PC-3 (cell line): ENCODE data around the gene PLXNB3. TPM values are rescaled to one million over a fixed set of nuclear protein-coding genes. Genes with fewer than 3 reads are reported as not detected.

ENCODE experiments used
- ATAC-seq: fragments of 200-7000 bp; cut with Tn5 transposase; 2 replicates; pipeline ENCODE4 v1.9.1; 2020; ENCODE audit warnings: mild to moderate bottlenecking, moderate library complexity
- BruUV-seq: library from RNA; stranded (reverse); fragments of 400-500 nt; replicated peaks from 2 replicates; lab custom pipeline; 2021; lab: Mats Ljungman, UMichigan
- CTCF ChIA-PET: fragments of 300-600 bp; sonication (Branson Sonifier 250); formaldehyde crosslinking; loops from one replicate; lab custom pipeline; 2022; ENCODE audit warnings: antibody characterized with exemption; lab: Charles Lee
- POLR2A ChIA-PET: fragments of 300-600 bp; sonication (Branson Sonifier 250); formaldehyde crosslinking; loops from one replicate; lab custom pipeline; 2022; ENCODE audit warnings: antibody characterized with exemption; ENCODE audit not compliant: unreplicated experiment; lab: Charles Lee
- DNase-seq: peaks from one replicate; pipeline ENCODE4 v3.0.0-alpha.2; 2015
- H2AFZ ChIP-seq: fragments of 300-600 bp; sonication (generic); 2 replicates; pipeline ENCODE4 v1.6.0; 2016; ENCODE audit warnings: antibody characterized with exemption, low read length
- H3F3A ChIP-seq: fragments of 300-600 bp; sonication (generic); one replicate; pipeline ENCODE4 v1.6.0; 2017; ENCODE audit warnings: antibody characterized with exemption, low read length, control low read depth, mild to moderate bottlenecking; ENCODE audit not compliant: unreplicated experiment
- H3K27ac ChIP-seq: fragments of 300-600 bp; sonication (generic); 2 replicates; pipeline ENCODE4 v1.5.1; 2016; ENCODE audit warnings: mild to moderate bottlenecking, low read length
- H3K27me3 ChIP-seq: fragments of 300-600 bp; sonication (generic); 2 replicates; pipeline ENCODE4 v1.6.1; 2016; ENCODE audit warnings: low read length, mixed read lengths
- H3K36me3 ChIP-seq: fragments of 300-600 bp; sonication (generic); 2 replicates; pipeline ENCODE4 v1.6.1; 2016; ENCODE audit warnings: low read depth, mixed run types, low read length, mixed read lengths
- H3K4me1 ChIP-seq: fragments of 300-600 bp; sonication (generic); 2 replicates; pipeline ENCODE4 v1.5.1; 2016; ENCODE audit warnings: low read length; ENCODE audit not compliant: insufficient read depth
- H3K4me2 ChIP-seq: fragments of 300-600 bp; sonication (generic); 2 replicates; pipeline ENCODE4 v1.6.0; 2016; ENCODE audit warnings: low read length
- H3K4me3 ChIP-seq: fragments of 300-600 bp; sonication (generic); 2 replicates; pipeline ENCODE4 v1.5.1; 2016; ENCODE audit warnings: mild to moderate bottlenecking, low read length, mixed read lengths
- H3K79me2 ChIP-seq: fragments of 300-600 bp; sonication (generic); 2 replicates; pipeline ENCODE4 v1.6.1; 2017; ENCODE audit warnings: low read length, mixed read lengths
- H3K9ac ChIP-seq: fragments of 300-600 bp; sonication (generic); 2 replicates; pipeline ENCODE4 v1.6.0; 2016; ENCODE audit warnings: mild to moderate bottlenecking, low read length
- H3K9me2 ChIP-seq: fragments of 300-600 bp; sonication (generic); replicated peaks from 2 replicates; pipeline ENCODE4 v1.6.1; 2016; ENCODE audit warnings: mixed run types, low read length, mixed read lengths
- H3K9me3 ChIP-seq: fragments of 300-600 bp; sonication (generic); 2 replicates; pipeline ENCODE4 v1.6.1; 2016; ENCODE audit warnings: low read length, mixed read lengths
- H4K20me1 ChIP-seq: fragments of 300-600 bp; sonication (generic); 2 replicates; pipeline ENCODE4 v1.6.1; 2016; ENCODE audit warnings: low read length, mixed read lengths
- EZH2 ChIP-seq: fragments of 300-600 bp; sonication (generic); IDR thresholded peaks from one replicate; pipeline ENCODE4 v1.6.1; 2017; ENCODE audit warnings: antibody characterized with exemption, mild to moderate bottlenecking, low read length; ENCODE audit not compliant: unreplicated experiment
- EZH2phosphoT487 ChIP-seq: fragments of 300-600 bp; sonication (generic); IDR thresholded peaks from 2 replicates; pipeline ENCODE4 v1.6.1; 2018; ENCODE audit warnings: mild to moderate bottlenecking, antibody characterized with exemption, low read length, borderline replicate concordance
- intact Hi-C: fragments of 100-400 bp; cut with micrococcal nuclease; formaldehyde crosslinking; loops from 2 replicates; pipeline ENCODE4 v1.9.0; 2023
- total RNA-seq: library from RNA; depleted of rRNA; stranded (reverse); fragments of >200 nt; gene quantifications from 2 replicates; pipeline ENCODE4 v1.2.3, GENCODE V29; 2014
- TF ChIP-seq, protein P1 (sequence below): fragments of 300-600 bp; sonication (generic); conservative IDR thresholded peaks from 2 replicates; pipeline ENCODE4 v1.5.1; 2017; ENCODE audit warnings: antibody characterized with exemption, low read depth, mild to moderate bottlenecking, low read length

The PLXNB3 gene
- total RNA-seq, 1 experiment from 2014 or later: 27.3 TPM

DNA sequence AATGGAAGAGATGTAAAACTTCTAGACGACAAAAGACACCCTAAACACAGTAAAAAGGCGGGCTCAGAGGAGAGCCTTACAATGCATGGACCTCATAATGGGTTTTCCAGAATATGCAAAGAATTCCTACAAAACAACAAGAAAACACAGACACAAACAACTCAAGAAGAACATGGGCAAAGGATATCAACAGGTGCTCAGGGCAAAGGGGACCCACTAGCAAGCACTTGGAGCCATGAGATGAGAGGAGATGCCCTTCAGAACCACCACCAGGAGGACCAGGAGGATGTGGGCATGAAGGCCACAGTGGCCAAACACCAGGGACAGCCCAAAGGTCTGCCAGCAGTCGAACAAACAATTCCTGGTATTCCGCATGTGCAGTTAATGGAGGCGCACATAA lies 49.1 kb downstream of the PLXNB3 start:
- intact Hi-C loops: no loop called here
- POLR2A ChIA-PET: no interaction called here
- H3K27me3 ChIP-seq: no peaks in the 10 kb centered on the region

DNA sequence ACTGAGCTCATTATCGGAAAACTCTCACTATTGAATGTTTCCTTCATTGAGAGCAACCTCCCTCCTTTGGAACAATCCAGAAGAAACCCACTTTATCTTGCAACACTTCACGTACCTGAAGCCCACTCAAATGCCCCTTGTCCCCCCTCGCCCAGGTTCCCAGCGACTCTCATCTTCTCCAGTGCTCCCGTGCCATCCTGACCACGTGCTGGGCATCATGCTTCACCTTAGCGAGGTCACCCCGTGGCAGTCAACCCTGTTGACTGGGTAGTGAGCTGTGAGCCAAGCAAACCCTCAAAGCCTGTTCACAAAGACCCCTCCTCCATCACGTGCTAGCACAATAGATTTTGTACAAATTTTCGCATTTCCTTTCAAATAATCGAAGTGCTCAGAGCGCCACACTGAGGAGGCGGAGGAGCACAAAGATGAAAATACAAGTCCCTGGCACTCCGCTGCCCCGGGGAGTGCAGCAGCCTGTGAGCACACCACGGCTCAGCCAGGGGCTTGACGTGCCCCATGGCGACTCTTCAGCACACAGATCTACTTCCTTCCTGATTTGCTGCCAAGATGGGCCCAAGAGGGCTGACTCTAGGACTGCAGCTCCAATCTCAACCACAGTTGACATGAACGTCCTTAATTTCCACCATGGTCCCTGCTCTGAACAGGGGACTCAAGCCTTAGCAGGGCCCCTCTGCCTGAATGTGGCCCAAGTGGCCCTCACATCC lies 50.7 kb downstream of the PLXNB3 start:
- Histone ChIP-seq H3K79me2 (no peaks in the 10 kb centered on the region), H3F3A (no peaks in the 10 kb centered on the region), H3K36me3 (no peaks in the 10 kb centered on the region), H3K9me3 (no peaks in the 10 kb centered on the region), H3K4me3 (no peak overlapping the region), H3K9ac (no peak overlapping the region), H3K27ac (no peak overlapping the region), H3K4me2 (no peak overlapping the region), H2AFZ (no peak overlapping the region), H3K9me2 (no peaks in the 10 kb centered on the region), H3K27me3 (no peaks in the 10 kb centered on the region), H4K20me1 (no peaks in the 10 kb centered on the region), H3K4me1 (no peaks in the 10 kb centered on the region; the same call in 1 of the 2 replicates)
- ATAC-seq (no peak), DNase-seq (no peak)
- intact Hi-C loops: no loop called here
- no peak for TF ChIP-seq EZH2phosphoT487
- TF ChIP-seq EZH2: no peak
- TF ChIP-seq, protein P1, sequence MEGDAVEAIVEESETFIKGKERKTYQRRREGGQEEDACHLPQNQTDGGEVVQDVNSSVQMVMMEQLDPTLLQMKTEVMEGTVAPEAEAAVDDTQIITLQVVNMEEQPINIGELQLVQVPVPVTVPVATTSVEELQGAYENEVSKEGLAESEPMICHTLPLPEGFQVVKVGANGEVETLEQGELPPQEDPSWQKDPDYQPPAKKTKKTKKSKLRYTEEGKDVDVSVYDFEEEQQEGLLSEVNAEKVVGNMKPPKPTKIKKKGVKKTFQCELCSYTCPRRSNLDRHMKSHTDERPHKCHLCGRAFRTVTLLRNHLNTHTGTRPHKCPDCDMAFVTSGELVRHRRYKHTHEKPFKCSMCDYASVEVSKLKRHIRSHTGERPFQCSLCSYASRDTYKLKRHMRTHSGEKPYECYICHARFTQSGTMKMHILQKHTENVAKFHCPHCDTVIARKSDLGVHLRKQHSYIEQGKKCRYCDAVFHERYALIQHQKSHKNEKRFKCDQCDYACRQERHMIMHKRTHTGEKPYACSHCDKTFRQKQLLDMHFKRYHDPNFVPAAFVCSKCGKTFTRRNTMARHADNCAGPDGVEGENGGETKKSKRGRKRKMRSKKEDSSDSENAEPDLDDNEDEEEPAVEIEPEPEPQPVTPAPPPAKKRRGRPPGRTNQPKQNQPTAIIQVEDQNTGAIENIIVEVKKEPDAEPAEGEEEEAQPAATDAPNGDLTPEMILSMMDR: no peak
- ChIA-PET POLR2A (no interaction called here), CTCF (no interaction called here)
- no TSS peak for BruUV-seq

More for the DNA sequence above, 49.1 kb downstream of the PLXNB3 start:
- DNase-seq: no peak
- no peaks in the 10 kb centered on the region for H3F3A ChIP-seq
- no peak overlapping the region for H3K4me2 ChIP-seq
- BruUV-seq: no TSS peak
- no peak for TF ChIP-seq EZH2phosphoT487
- TF ChIP-seq, protein P1: no peak
- no peak for TF ChIP-seq EZH2
- no peaks in the 10 kb centered on the region for H3K36me3 ChIP-seq
- no peaks in the 10 kb centered on the region for H3K79me2 ChIP-seq
- no peak overlapping the region for H2AFZ ChIP-seq
- CTCF ChIA-PET: no interaction called here
- H4K20me1 ChIP-seq: no peaks in the 10 kb centered on the region
- H3K9me2 ChIP-seq: no peaks in the 10 kb centered on the region
- no peak overlapping the region for H3K4me3 ChIP-seq
- ATAC-seq: no peak
- no peak overlapping the region for H3K27ac ChIP-seq
- H3K4me1 ChIP-seq: no peaks in the 10 kb centered on the region
- no peaks in the 10 kb centered on the region for H3K9me3 ChIP-seq
- no peak overlapping the region for H3K9ac ChIP-seq
